A673 (cell line): ENCODE measurements around the gene H2AZ2.

ENCODE experiments used
- EZH2 ChIP-seq: fragments of 200-600 bp; sonication (generic); IDR thresholded peaks from 2 replicates; pipeline ENCODE4 v1.6.1; 2017; ENCODE audit warnings: borderline replicate concordance, low read depth, mild to moderate bottlenecking, mixed read lengths, antibody characterized with exemption, low read length; ENCODE audit not compliant: poor library complexity, severe bottlenecking
- TF ChIP-seq, protein P1 (sequence below): fragments of 300-800, 200-600 bp; sonication (generic); conservative IDR thresholded peaks from 2 replicates; pipeline ENCODE4 v1.5.1; 2017; ENCODE audit warnings: low read depth, mild to moderate bottlenecking, antibody characterized with exemption, low read length, moderate library complexity, mixed read lengths

DNA sequence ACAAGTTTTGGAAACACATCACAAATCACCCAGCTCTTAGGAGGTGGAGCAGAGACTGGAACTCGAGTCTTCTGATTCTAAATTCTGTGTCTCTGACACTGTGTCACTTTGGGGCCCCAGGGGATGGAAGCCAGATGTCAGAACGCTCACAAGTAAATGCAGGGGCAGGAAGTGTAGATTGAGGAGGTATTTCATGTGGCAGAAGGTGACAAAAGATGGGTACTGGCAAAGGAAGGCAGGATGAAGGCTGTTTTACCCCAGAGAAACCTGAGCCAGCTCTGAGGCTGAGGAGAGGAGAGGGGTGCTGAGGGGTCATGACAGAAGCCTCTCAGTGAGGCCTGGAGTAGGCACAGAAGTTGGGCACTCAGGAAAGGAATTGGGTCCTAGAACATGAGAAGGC is 43.5 kb upstream of the H2AZ2 start:
- TF ChIP-seq, protein P1, sequence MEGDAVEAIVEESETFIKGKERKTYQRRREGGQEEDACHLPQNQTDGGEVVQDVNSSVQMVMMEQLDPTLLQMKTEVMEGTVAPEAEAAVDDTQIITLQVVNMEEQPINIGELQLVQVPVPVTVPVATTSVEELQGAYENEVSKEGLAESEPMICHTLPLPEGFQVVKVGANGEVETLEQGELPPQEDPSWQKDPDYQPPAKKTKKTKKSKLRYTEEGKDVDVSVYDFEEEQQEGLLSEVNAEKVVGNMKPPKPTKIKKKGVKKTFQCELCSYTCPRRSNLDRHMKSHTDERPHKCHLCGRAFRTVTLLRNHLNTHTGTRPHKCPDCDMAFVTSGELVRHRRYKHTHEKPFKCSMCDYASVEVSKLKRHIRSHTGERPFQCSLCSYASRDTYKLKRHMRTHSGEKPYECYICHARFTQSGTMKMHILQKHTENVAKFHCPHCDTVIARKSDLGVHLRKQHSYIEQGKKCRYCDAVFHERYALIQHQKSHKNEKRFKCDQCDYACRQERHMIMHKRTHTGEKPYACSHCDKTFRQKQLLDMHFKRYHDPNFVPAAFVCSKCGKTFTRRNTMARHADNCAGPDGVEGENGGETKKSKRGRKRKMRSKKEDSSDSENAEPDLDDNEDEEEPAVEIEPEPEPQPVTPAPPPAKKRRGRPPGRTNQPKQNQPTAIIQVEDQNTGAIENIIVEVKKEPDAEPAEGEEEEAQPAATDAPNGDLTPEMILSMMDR, result no peak
- TF ChIP-seq EZH2, result no peak
